GM19240 (cell line): ENCODE measurements around the gene SLC4A11.
A peak's percentile ranks its signal among the peaks of the same experiment; 100 is the strongest.

Source experiments
- DNase-seq: peaks from one replicate; pipeline ENCODE4 v3.0.0; 2011; ENCODE audit warnings: low spot score; ENCODE audit not compliant: insufficient read length

SLC4A11 gene

GRCh38 chr20:3246682-3247081 lies 7.7 kb upstream of the SLC4A11 start:
- no peak for DNase-seq

- no peak for DNase-seq
Measured at GRCh38 chr20:3245711-3246110, 6.7 kb upstream of the SLC4A11 start.

- no peak for DNase-seq
Measured at GRCh38 chr20:3245156-3245555, 6.2 kb upstream of the SLC4A11 start.

GRCh38 chr20:3244613-3245012 lies 5.6 kb upstream of the SLC4A11 start:
- no peak for DNase-seq

- no peak for DNase-seq
Measured at GRCh38 chr20:3243718-3244358, 4.8 kb upstream of the SLC4A11 start.

- DNase-seq = no peak
Measured at GRCh38 chr20:3242172-3242692, 3.2 kb upstream of the SLC4A11 start.

GRCh38 chr20:3240776-3241363 lies 1.9 kb upstream of the SLC4A11 start:
- DNase-seq = no peak

- DNase-seq = no peak
Measured at GRCh38 chr20:3239867-3240775, 1.1 kb upstream of the SLC4A11 start.

GRCh38 chr20:3238616-3239025 lies 369 bp downstream of the SLC4A11 start:
- DNase-seq = peak; percentile 61

- DNase-seq = no peak
Measured at GRCh38 chr20:3237958-3238615, 903 bp downstream of the SLC4A11 start.

GRCh38 chr20:3237011-3237957 lies 1.7 kb downstream of the SLC4A11 start:
- DNase-seq = no peak

- DNase-seq = no peak
Measured at GRCh38 chr20:3235666-3236324, 3.2 kb downstream of the SLC4A11 start.

GRCh38 chr20:3233991-3234498 lies 4.9 kb downstream of the SLC4A11 start:
- no peak for DNase-seq

GRCh38 chr20:3233131-3233990 lies 5.6 kb downstream of the SLC4A11 start:
- DNase-seq = no peak

GRCh38 chr20:3231889-3232588 lies 7.0 kb downstream of the SLC4A11 start:
- DNase-seq = no peak

- DNase-seq = no peak
Measured at GRCh38 chr20:3231116-3231515, 7.9 kb downstream of the SLC4A11 start.

- no peak for DNase-seq
Measured at GRCh38 chr20:3229798-3230197, 9.2 kb downstream of the SLC4A11 start.

GRCh38 chr20:3229158-3229557 lies 9.8 kb downstream of the SLC4A11 start:
- no peak for DNase-seq
